GM21737 (cell line): ENCODE measurements around the gene PCDHGA8.
"Not testable (repeated sequence)": the region's sequence is repeated elsewhere in the genome, so short reads cannot be mapped to it uniquely, and the experiment has no call there.

Source experiments
- ATAC-seq: cut with Tn5 transposase; IDR thresholded peaks from one replicate; pipeline ENCODE4 v1.9.1; 2021; ENCODE audit warnings: mild to moderate bottlenecking, moderate library complexity; ENCODE audit not compliant: unreplicated experiment

PCDHGA8 gene

GRCh38 chr5:141392429-141393198, at the start of gene PCDHGA8:
Gene PCDHGA8, plus strand, starts transcription at chr5:141392633. Its CDS starts 181 bp downstream, at chr5:141392814.
- no peak for ATAC-seq

GRCh38 chr5:141342773-141343172, 49.7 kb upstream of the PCDHGA8 start:
- ATAC-seq, result no peak

GRCh38 chr5:141343242-141343952, 49.0 kb upstream of the PCDHGA8 start, which contains the start of gene PCDHGA3:
Gene PCDHGA3, plus strand, starts transcription at chr5:141343829. Its CDS starts 205 bp downstream, at chr5:141344034.
- no peak for ATAC-seq

GRCh38 chr5:141343953-141344463, 48.4 kb upstream of the PCDHGA8 start:
- no peak for ATAC-seq

- ATAC-seq, result no peak
These were observed 47.1 kb upstream of the PCDHGA8 start for GRCh38 chr5:141345327-141345726.

- not testable (repeated sequence) for ATAC-seq
These were observed 46.4 kb upstream of the PCDHGA8 start for GRCh38 chr5:141346017-141346416.

- no peak for ATAC-seq
These were observed 42.4 kb upstream of the PCDHGA8 start, which contains the start of gene PCDHGB1 for GRCh38 chr5:141349917-141350619. Gene PCDHGB1, plus strand, starts transcription at chr5:141350099. Its CDS starts 162 bp downstream, at chr5:141350261.

- ATAC-seq, result no peak
These were observed 40.8 kb upstream of the PCDHGA8 start for GRCh38 chr5:141351591-141351990.

- ATAC-seq, result no peak
These were observed 37.4 kb upstream of the PCDHGA8 start, which contains the start of gene PCDHGA4 for GRCh38 chr5:141354900-141355469. Gene PCDHGA4, plus strand, starts transcription at chr5:141355021. Its CDS starts 87 bp downstream, at chr5:141355108.

GRCh38 chr5:141355641-141356040, 36.8 kb upstream of the PCDHGA8 start:
- no peak for ATAC-seq

- ATAC-seq, result no peak
These were observed 36.3 kb upstream of the PCDHGA8 start for GRCh38 chr5:141356133-141356532.

GRCh38 chr5:141356950-141357349, 35.5 kb upstream of the PCDHGA8 start:
- ATAC-seq, result no peak

- ATAC-seq, result no peak
These were observed 32.5 kb upstream of the PCDHGA8 start, which contains the start of gene PCDHGB2 for GRCh38 chr5:141359790-141360426. Gene PCDHGB2, plus strand, starts transcription at chr5:141359994. Its CDS starts 142 bp downstream, at chr5:141360136.

- no peak for ATAC-seq
These were observed 31.7 kb upstream of the PCDHGA8 start for GRCh38 chr5:141360685-141361084.

- ATAC-seq, result no peak
These were observed 29.7 kb upstream of the PCDHGA8 start for GRCh38 chr5:141362719-141363118.

- ATAC-seq, result no peak
These were observed 28.3 kb upstream of the PCDHGA8 start, which contains the start of gene PCDHGA5 for GRCh38 chr5:141363952-141364660. Gene PCDHGA5, plus strand, starts transcription at chr5:141364162. Its CDS starts 169 bp downstream, at chr5:141364331.

GRCh38 chr5:141366016-141366896, 26.2 kb upstream of the PCDHGA8 start:
- no peak for ATAC-seq
